Fibroblast of peridontal ligament (primary cell): ENCODE measurements around the gene ADCY3.

Experiments
- DNase-seq: peaks from one replicate; pipeline ENCODE4 v3.0.0-alpha.2; 2010; ENCODE audit errors: extremely low read depth

ADCY3 gene

DNA sequence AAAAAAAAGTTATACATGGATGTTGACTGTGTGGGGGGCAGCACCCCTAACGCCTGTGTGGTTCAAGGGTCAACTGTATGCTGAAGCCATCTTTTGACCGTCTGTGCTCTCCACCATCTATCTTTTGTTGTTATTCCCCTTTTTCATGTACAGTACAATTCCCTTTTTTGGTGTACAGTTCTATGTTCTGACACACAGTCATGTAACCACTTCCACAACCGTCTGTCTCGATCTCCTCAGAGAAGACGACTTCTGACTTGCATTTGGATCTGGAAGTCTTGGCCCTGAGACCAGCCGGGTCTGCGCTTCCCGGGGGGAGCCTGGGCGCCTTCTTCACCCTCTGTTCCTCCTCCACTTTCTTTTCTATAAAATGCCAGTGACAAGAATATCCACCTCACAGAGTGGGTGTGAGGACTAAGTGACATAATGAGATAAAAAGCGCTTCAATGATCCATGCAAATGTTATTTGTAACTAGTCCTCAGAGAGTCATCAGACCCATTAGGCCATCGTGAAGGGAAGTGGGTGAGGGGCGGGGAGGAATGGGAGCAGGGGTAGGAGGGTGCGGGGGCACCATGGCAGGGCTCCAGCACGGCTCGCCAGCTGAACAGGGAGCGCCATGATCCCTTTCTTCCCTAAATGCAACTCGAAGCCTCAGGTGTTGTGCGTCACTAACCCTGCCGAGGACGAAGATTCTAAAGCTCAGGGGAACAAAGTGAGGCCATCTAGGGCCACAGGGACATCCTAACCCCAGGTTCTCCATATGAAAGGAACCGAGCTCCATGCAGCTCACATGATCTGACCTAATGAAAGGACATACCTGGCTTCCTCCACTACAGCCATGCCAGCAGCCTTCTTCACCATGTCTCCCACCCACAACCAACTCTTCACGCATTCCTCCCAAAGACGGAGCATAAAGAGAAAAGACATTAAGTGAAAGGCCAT, 16.6 kb downstream of the ADCY3 start:
- DNase-seq, result no peak

DNA sequence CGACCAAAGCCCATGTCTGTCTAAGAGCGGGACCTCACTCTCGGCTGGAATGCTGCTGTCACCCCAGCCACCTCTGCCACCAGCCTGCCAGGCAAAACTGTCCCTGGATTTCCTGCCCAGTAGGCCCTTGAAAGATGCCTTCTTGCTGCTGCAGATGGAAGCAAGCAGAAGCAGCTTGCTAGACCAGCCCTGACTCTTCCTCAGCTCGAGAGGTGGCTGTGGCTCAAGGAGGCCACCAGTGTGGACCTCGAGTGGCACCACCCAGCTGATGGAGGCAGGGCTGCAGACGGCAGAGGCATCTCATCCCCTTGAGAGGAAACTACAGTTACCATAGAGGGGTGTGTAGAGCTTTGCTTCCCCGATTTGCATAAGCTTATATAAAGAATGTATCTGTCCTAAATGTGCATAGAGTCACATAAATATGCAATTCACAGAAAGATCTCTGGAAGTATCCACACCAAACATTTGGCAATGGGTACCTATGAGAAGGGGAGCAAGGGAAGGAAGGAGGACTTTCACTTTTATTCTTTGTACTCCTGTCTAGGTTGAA, 20.6 kb downstream of the ADCY3 start:
- no peak for DNase-seq

DNA sequence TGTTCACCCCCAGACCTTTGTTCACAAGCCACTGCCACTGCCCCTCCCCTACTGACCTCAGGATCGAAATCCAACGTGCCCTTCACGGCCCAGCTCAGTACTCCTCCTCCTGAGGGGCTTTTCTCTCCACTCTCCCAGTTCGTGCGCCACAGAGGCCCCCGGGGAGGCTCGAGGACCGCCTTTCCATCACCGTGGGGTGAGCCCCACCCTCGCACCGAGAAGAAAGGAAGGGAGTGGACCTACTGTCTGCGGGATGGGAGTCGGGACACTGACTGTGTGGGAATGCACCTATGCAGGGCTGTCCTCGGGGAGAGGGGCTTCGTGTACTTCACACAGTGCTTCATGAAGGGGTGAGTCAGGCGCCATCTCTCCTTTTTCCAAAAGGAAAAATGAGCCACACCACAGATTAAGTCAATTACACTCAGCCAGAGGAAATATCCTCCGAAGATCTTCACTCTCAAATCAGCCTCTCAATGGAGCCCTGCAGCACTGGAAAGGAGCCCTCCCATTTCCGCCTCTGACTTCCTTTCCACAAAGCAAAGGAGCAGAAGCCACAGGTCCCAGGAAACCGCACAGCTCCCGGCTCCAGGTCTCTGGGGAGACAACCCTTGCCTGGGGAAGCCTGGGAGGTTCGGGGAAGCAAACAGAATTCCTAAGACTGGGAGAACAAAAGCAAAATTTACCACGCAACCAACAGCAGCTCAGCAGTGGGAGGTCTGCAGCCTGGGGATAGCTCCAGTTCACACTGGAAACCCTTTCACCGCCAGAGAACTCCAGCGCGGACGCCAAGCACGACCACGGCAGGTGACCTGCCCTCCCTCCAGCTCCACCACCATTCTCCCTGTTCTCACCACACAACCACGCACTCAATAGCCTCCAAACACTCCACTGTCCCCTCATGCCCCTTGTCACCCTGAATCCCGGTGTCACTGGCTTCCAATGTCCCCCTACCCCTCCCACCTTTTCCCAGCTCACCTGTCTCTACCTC, 21.6 kb downstream of the ADCY3 start:
- DNase-seq, result peak; percentile 38

DNA sequence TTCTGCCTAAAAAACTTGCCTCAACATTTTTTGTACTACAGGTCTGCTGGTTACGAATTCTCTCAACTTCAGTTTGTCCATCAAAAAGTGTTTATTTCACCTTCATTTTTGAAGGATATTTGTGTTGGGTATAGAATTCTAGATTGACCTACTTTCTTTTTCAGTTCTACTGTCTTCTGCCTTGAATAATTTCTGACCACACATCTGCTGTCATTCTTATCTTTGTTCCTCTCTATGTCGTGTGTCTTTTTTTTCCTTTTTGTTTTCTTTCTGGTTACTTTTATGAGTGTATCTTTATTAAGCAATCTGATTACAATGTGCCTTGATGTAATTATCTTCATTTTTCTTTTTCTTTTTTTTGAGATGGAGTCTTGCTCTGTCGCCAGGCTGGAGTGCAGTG, 25.3 kb downstream of the ADCY3 start:
- DNase-seq, result peak; percentile 5

DNA sequence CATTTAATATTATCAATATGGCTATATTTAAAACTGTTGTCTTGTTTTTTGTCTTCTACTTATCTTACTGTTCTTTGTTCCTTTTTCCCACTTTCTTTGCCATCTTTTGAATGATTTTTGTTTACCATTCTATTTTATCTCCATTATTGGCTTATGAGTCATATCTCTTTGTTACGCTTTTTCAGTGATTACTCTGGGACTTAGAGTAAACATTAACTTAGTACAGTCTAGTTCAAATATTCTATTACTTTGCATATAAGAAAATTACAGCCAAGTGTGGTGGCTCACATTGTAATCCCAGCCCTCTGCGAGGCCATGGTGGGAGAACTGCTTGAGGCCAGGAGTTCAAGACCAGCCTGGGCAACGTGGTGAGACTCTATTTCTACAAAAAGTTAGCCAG, 26.1 kb downstream of the ADCY3 start:
- peak; percentile 77 for DNase-seq

DNA sequence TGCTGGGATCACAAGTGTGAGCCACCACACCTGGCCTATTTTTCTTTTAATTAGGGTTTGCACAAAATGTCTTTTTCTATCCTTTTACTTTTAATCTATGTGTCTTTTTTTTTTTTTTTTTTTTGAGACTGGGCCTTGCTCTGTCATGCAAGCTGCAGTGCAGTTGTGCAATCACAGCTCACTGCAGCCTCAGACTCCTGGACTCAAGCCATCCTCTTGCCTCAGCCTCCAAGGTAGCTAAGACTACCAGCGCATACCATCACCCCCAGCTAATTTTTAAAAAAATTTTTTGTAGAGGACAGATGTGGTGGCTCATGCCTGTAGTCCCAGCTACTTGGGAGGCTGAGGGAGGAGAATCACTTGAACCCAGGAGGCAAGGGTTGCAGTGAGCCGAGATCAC, 27.1 kb downstream of the ADCY3 start:
- peak; percentile 52 for DNase-seq

DNA sequence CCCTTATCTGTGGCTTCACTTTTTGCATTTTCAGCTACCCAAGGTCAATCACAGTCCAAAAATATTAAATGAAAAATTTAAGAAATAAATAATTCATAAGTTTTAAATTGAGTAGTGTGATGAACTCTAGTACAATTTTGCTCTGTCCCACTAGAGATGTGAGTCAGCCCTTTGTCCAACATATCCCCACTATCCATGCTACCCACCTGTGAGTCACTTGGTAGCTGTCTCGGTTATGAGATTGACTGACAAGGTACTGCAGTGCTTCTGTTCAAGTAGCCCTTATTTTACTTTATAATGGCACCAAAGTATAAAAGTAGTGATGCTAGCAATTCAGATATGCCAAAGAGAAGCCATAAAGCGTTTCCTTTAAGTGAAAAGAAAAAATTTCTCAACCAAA, 28.8 kb downstream of the ADCY3 start:
- no peak for DNase-seq

DNA sequence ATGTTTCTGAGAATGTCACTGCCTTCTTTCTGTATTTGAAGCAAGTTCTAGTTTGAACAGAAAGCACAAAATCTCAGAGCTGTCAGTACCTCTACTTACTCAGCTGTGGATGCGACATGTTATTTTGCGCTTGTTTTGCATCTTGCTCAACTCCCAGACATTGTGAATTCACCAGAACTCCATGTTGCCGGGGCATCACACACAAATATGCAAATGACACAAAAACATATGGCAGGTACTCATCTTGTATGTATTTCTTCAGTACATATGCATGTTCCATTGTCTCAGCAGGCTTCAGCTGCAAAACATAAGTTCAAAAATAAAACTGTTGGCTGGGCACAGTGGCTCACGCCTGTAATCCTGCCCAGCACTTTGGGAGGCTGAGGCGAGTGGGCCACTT, 30.8 kb downstream of the ADCY3 start:
- no peak for DNase-seq

DNA sequence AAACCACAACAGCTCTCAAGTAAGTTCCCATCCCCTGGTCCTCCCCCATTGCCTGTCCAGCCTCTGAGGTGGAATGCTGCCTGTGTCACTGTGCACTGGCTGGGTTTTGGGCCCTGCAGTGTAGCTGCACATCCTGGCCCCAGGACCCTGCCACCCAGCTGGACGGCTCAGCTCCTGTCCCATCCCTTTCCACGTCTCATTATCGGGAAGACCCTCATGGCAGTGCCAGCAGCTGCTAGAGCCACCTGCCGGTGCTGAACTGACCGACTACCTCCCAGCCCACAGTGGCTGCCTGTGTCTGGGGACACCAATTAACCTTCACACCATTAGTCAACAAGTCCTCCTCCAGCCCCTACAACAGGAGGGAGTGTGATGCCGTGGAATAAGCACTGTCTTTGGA, 31.9 kb downstream of the ADCY3 start:
- no peak for DNase-seq

DNA sequence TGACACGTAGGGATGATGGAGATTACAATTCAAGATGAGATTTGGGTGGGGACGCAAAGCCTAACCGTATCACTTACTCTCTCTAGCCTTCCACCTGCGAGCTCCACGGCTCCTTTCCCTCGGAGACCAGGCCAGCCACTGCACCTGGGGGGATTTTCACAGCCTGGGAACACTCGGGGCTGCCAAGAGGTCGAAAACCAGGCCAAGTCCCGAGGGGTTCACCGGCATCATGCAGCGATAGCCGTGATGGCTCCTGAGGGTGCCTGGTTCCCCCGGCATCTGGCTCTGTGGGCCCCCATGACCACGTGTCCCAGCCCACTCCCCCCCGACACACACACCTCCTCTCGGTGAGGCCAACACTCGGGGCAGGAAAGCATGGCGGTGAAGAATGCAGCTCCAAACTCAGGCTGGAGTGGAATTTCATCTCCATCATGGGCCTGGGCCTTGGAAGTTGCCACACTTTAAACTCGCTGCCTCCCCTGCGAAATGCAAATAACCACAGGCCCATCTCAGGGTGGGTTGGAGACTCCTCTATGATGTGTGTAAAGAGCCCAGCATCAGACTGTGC, 32.6 kb downstream of the ADCY3 start:
- no peak for DNase-seq

DNA sequence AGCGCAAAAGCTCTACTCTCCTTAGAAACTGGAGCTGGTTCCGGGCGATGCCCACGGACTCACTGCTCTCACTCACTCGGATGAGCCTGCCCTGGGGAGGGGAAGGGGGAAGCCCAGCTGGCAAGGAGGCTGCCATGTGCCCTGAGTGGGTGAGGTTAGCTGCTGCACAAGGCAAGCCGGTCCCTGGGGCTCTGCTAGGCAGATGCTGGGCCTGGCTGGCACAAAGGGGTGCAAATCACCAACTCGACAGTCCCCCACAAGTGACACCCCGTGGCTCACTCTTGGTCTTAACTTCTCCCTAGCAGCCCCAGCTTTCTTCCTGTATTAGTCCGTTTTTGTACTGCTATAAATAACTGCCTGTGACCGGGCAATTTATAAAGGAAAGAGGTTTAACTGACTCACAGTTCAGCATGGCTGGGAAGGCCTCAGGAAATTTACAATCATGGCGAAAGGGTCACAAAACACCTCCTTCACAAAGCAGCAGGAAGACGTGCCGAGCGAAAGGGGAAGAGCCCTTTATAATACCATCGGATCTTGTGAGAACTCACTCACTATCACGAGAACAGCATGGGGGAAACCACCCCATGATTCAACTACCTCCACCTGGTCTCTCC, 33.2 kb downstream of the ADCY3 start:
- peak; percentile 5 for DNase-seq

DNA sequence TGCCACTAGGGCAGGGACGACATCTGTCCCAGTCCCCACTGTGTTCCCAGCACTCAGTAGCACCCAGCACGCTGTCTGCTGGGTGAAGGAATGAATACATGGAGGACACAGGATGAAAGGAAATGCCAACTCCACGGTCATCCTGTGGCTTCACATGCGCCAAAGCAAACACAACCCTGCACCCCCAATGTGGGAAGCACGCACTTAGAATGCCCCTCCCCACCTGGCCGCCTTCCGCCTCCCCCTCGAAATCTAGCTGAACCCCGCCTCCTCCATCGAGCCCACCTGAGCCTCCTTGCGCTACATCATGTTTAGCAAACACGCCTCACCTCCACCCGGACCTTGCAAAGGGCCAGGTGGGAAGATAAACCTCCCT, 33.9 kb downstream of the ADCY3 start:
- no peak for DNase-seq

DNA sequence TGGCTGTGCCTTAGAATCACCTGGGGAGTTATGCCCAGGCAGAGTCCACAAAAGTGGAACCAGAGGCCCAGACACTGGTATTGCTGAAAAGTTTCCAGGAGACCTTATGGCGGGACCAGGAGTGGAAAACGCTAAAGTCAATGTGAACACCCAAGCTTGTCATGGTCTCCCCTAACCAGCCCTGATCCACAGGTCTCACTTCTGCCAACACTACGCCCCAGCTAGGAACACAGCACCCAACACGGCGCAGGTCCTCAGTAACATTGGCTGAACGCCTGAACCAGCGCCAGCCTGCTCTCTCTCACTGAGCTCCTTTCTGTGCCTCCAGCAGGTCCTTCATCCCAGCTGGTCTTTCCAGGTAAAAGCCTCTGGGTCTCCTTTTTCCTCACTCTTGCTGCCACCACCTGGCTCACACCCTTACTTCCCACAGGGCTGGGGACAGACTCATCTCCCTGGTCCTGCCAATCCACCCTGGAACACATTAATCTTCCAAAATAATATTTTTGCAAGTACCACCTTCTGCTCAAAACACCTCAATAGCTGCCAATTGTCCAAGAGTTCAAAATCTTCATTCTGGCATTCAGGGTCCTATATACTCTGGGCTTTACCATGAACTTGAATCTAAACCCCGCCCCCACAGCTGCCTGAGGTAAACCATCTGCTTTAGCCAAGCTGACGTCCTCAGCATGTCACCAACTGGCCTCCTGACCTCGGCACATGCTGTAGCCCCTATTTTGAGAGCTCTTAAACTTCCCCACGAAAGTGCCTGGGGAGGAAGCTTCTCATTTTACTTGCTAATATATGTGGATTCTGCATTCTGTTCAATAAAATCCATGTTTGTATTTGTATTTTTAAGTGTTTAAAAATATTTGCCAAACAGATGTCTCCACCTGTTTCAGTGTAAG, 34.6 kb downstream of the ADCY3 start:
- no peak for DNase-seq

DNA sequence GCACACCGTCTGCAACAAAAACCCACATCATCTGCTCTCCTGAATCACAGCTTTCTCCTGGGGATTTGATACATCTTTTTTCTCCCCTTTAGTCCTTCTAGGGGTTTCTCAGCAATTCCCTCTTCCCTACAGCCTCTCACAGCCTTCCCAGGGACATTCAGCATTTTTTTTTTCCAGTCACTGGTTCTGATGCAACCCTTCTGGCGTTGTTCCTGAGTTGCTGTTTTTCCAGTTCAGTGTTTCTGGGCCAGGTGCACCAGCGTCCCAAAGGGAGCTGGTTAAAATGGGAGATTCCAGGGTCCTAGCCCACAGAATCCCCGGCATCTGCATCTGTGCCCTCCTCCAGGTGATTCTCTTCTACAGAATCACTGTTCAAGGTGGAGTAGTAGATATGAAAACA, 36.1 kb downstream of the ADCY3 start:
- DNase-seq, result peak; percentile 66

DNA sequence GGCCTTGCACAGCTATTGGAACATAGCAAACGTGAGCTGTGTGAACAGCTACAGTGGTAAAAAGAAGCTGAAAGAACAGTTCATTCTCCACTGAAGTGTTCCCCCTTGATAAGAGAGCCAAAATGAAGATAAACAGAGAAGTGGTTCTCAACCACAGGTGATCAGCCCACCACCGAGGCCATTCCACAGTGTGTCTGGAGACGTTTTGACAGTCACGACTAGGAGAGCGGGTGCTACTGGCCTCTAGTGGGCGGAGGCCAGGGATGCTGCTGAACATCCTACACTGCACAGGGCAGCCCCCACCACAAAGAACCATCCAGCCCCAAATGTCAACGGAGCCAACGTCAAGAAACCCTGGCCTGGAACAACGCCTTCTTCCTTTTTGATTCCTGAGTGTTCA, 38.4 kb downstream of the ADCY3 start:
- DNase-seq, result no peak

DNA sequence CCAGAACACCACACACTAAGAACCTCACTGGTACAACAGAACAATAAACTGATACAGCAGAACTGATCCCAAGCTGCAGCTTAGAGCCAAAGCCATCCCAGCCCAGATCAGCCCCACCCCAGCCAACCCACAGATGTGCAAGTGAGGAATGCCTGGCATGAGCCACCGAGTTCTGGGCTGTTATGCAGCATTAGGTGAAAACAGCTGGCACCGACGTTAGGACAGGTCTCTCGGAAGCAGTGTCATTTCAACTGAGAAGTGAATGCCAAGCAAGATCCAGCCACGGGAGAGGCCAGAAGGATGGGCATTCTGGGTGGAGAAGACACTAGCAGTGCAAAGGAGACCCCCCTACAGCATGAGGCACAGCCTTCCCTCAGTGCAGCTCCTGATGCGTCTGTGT, 38.9 kb downstream of the ADCY3 start:
- no peak for DNase-seq

DNA sequence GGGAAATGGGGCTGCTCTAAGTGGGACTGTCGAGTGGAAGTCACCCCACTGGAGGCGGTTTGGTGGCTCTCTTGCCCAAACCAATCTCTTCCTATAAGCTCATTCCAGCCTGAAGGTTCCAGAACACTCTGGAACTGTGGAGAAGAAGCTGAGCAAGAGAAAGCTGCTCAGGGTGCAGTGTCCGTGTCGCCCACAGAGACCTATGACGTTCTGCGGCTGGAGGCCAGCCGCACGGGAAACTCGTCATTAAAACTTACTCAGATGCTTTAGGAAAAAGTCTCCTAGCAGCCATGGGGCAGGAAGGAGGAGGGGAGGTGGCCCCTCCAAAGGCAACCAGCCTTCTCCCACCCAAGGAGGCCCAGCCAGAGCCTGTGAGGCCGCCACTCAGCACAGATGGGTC, 41.7 kb downstream of the ADCY3 start:
- DNase-seq, result no peak

DNA sequence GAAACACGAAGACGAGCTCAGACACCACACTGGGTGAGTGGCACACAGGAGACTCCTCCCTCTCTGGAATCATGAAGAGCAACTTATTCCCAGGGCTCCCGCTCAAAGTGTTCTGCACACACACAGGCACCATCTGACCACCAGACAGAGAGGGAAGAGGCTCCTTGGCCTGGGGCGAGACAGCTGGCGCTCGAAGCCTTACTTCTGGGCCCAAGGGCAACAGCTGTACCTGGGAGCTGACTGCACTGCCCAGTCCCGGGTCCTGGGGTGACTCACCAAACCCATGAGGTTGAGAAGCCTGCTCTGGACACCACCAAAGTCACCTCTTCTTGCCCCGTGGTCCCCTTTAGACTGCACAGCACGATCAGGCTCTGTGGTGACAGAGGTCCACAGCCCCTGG, 42.4 kb downstream of the ADCY3 start:
- DNase-seq, result no peak

DNA sequence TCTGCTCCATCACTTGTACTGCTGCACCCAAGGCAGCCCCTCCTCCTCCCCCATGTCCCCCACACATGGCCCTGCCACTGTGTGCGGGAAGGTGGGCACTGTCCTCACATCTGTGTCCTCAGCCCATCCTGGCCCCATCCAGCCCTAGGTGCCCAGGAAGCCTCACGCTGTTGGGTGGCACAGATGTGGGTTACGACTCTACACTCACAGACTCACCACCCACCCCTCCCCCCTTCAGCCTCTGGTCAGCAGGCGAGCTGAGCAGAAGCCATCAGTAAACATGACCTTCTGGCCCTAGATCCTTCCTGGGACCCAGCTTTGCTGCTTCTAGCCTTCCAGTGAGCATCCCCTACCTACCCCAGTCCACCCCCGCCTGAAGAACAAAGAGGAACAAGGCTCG, 43.0 kb downstream of the ADCY3 start:
- DNase-seq, result no peak

DNA sequence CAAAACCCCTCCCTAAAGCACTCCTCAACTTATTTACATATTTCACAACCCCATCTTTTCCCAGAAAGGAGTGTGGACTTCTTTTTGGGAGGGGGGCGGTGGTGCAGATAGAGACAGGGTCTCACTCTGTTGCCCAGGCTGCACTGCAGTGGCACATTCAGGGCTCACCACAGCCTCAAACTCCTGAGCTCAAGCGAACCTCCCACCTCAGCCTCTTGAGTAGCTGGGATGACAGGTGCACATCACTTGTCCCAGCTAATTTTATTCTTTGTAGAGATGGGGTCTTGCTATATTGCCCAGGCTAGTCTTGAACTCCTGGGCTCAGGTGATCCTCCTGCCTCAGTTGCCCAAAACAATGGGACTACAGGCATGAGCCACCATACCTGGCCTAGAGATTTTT, 44.1 kb downstream of the ADCY3 start:
- DNase-seq, result no peak

DNA sequence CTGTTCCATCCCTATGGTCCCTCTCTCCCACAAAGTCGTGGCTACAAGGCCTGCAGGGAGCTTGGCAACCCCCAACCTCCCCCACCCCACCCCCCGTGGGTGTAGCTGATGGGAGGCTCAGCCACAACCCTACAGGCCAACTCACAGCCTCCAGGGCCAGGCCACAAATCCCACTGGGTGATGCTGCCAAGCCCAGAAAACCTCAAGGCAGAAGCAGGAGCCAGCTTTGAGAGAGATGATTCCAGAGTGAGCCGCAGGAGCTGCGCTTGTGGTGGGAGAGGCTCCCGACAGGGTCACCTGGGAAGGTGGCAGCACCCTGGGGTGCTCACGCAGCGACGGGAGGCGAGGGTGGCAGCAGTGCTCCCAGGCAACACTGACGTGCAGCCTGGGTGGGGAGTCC, 44.8 kb downstream of the ADCY3 start:
- DNase-seq, result peak; percentile 78
